NCI-H82 treated with DMSO at 0.1 percent for 48 hours (cell line): ENCODE results near the gene MICAL1.

Source experiments
- DNase-seq: peaks from one replicate; lab custom pipeline; 2025; ENCODE audit not compliant: unreplicated experiment; lab: John Stamatoyannopoulos, UW

MICAL1 gene, protein sequence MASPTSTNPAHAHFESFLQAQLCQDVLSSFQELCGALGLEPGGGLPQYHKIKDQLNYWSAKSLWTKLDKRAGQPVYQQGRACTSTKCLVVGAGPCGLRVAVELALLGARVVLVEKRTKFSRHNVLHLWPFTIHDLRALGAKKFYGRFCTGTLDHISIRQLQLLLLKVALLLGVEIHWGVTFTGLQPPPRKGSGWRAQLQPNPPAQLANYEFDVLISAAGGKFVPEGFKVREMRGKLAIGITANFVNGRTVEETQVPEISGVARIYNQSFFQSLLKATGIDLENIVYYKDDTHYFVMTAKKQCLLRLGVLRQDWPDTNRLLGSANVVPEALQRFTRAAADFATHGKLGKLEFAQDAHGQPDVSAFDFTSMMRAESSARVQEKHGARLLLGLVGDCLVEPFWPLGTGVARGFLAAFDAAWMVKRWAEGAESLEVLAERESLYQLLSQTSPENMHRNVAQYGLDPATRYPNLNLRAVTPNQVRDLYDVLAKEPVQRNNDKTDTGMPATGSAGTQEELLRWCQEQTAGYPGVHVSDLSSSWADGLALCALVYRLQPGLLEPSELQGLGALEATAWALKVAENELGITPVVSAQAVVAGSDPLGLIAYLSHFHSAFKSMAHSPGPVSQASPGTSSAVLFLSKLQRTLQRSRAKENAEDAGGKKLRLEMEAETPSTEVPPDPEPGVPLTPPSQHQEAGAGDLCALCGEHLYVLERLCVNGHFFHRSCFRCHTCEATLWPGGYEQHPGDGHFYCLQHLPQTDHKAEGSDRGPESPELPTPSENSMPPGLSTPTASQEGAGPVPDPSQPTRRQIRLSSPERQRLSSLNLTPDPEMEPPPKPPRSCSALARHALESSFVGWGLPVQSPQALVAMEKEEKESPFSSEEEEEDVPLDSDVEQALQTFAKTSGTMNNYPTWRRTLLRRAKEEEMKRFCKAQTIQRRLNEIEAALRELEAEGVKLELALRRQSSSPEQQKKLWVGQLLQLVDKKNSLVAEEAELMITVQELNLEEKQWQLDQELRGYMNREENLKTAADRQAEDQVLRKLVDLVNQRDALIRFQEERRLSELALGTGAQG

DNA sequence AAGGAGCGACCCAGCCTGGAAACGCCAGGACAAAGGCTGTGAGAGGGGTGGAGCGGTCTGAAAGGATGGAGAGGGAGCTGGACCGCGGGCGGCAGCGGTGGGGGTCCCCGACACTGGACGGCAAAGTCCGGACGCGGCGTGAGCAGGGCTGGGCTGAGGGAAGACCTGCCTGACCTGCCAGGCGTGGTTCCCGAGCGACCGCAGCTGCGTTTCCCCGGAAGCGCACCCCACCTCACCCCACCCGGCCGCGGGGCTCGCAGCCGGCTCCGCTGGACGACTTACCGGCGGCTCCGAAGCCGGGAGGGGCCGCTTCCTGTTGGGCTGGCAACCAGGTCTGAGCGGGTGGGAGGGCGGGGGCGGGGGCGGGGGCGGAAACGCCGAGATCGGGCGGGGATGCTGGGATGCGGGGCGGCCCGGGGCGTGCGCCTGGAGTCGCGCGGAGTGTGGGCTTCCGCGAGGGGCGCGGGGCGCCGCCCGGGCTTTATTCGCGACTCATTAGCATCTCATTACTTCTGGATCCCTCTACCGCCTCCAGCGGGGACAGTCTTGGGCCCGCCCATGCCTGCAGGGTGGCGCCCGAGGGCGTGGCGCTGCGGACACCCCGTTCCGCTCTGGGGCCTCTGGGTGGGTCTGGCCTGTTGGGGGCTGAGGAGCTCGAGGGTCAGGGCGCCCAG is at the start of gene MICAL1:
Gene MICAL1 (minus strand): TSS at position 336 of the 674 bp plus-strand sequence. CDS start 1,576 bp downstream, outside the sequence.
- DNase-seq: peak; percentile 51

DNA sequence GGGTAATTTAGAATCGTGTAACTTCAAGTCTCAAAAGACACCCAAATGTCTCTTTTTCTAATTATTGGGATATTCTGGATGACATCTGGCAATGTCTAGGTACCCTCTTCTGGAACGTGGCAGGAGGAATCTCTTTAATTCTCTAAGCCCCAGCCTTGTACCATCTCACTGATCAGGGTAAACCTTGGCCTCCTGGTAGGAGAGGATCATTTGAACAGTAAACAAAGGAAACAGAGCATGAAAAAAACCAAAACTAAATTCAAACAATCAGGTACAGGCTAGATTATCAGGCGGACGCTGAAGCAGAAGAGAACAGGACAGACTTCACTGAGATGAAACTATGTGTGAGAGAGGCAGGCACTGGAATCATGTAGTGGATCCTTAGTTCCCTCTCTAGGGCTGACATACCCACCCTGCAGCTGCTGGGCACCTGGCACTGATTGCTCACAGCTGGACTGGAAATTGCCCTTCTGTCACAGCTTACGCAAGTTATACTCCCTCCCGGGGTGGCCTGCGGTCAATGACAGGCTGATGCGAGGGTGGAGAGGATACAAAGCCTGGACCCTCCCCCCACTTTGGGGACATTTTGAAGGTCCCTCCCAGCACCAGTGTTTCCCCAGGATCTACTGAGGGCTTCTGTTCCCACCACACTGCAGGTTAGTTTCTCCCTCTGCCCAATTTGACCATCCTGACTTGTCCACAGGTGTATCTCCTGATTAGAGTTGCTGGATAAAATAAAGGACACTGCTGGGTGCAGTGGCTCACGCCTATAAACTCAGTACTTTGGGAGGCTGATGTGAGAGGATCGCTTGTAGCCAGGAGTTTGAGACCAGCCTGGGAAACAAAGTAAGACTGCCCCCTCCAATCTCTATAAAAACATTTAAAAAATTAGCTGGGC is 48.0 kb upstream of the MICAL1 start:
- DNase-seq: no peak

DNA sequence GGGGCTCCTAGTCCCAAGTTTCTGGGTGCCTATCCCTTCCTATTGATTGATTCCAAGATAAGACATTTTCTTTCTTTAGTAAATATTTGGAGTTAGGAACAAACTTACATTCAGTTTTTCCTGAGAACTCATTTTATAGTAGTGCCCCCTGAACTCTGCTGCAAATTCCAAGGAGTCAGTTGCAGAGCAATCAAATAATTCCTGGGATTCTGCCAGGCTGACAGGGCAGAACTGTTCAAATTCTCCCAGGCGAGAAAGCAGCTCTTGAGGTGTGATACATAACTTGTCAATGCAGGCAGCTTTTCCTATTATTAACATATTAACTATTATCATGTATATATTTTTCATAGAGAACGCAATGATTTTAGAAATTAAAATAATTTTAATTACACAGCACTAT is 43.4 kb upstream of the MICAL1 start:
- DNase-seq: no peak

DNA sequence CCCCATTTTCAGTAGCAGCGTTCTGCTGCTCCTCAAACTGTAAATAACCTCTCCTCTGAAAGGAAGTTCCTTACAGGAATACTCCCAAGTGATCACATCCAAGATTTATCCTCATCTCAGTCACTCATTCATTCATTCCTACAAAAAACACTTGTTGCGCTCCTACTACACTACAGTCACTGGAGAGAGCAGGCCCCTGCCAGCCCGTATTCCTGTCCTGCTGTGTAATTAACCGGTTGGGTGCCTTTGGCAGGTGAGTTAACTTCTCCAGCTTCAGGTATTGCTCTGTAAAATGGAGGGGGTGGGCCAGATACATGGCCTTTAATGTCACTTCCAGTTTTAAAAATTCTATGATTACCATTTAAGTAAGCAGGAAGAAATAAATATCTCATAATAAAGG is 42.5 kb upstream of the MICAL1 start:
- no peak for DNase-seq

DNA sequence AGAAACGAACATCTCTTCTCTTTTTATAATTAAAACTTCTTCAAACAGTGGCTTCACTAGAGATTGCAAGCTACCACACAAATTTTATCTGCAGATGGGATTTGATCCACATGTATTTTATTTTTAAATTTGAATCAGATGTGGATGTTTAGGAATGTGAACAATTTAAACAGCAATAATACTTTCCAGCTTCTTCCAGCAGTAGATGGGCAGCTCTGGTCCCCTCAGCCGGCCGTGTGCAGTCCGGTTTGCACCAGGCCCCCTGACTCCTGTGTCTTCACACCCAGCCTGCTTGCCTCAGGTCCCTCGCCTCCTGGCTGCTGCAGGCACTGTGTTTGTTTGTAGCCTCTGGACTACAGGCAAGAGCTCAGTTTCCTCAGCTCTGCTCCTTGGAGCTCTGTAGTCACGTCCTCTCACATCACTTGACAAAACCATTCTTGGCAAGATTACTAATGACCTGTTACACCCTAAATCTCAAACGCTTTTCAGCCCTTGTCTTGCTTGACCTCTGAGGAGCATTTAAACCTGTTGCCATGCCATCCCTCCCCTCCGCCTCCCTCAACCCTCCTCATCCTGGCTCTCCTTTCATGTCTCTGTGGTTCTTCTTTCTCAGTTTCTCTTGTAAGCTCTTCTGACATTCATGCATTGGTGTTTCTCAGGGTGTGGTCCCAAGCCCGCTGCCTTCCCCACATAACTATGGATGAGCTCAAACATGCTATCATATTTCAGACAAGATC is 40.6 kb upstream of the MICAL1 start:
- DNase-seq: no peak

DNA sequence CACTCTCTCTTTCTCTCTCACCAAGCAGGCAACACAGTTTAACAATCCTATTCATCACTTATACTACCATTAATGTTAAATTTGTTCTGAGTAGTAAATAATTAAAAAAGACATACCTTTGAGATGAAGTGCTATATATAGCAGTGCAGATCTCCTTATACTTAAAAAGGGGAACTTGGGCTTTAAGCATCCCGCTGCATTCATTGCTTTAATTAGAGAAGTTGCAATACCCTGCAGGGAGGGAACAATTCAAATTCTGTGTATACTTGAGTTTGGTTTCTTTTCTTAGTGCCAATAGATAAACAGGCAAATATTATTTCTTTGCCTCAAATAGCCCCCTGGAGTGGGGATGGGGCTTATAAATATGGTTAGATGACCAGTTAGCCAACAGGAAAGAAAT is 38.3 kb upstream of the MICAL1 start:
- DNase-seq: no peak

DNA sequence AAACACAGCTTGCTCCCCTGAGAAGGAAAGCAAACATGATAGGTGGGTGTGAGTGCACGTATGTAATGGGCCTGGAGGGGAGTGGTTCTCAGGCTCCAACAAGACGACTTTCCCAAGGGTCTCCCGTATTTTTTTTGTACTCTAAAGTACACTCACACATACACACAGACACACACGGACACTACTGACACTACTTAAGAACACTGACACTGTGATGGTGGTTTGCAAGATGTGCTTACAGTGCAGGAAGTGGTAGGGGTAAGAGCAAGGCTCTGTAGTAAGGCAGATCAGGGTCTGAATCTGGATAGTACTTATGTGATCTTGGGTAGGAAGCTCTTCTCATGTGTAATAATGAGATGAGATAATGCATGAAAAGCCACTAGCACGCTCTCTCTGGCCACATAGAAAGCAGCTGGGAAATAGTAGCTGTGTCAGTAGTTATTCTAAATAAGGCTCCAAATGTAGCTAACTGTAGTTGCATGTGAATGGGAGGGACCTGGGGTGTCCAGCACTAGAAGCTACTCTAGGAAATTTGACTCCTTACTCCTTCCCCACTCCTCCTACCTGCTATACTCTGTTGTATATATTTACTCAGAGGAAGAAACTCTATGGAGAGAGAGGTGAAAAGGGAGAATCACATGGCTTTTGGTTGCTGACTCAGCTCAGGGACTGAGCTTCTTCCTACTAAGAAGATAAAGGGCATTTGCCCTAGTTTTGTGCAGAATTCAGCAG is 35.8 kb upstream of the MICAL1 start:
- peak; percentile 10 for DNase-seq

DNA sequence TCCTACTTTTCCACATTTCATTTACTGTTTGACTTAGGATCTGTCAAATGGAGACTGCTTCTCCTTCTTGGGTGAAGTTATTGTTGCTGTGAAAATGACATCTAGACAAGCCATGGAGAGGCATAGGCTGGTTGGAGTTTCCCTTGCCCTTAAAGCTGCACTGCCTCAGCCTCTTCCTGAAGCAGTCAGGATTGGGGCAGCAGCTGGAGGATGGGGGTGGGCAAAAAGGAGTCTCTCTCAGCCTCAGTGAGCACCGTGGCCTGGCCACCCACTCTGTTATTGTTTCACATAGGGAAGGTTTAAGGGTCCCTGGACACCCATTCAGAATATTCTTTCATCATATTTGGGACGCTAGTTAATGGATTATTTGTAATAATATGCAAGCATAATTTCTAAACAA is 35.1 kb upstream of the MICAL1 start:
- DNase-seq: no peak

DNA sequence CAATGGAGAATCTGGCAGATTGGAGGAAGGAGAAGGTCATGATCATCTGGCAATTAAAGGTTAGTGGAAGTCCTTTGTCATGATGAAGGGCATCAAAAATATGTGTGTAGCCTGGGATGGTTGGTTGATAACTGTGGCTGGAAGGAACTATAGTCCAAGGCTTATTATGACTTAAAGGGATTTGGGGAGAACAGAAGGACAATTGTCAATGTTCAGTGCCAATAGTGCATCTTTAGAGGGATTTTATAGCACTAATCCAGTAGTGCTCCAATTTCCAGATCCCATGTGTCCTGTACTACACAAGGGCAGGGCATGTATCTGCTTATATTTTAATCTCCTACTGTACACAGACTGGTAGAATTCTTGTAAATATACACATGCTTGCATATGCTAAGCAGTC is 32.4 kb upstream of the MICAL1 start:
- DNase-seq: peak; percentile 87

DNA sequence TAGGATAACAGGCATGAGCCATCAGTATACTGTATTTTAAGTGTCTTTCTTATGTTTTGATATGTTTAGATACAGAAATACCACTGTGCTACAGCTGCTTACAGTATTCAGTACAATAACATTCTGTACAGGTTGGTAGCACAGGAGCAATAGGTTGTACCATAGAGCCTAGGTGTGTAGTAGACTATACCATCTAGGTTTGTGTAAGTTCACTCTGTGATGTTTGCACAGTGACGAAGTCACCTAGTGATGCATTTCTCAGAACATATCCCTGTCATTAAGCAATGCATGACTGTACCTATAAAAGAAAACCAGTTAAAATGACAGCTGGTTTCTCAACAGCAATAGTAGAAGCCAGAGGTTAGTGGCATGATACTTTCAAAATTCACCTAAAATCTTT is 30.5 kb upstream of the MICAL1 start:
- no peak for DNase-seq

DNA sequence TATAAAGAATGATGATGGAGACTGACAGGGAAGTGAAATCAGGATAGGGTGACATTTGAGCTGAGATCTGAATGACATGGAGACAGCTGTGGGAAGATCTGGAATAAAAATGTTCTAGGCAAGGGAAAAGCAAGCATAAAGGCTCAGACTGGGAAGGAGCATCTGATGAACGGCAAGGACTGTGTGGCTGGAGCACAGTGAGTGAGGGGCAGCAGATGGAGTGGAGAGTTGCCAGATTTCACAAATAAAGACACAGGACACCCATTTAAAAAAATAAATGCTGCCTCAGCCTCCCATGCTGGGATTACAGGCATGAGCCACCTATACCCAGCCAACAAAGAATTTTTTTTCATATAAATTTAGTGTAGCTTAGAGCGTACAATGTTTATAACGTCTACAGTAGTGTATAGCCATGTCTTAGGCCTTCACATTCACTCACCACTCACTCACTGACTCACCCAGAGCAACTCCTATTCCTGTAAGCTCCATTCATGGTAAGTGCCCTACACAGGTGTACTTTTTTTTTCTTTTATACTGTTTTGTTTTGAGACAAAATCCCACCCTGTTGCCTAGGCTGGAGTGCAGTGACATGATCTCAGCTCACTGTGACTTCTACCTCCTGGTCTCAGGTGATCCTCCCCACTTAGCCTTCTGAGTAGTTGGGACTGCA is 29.8 kb upstream of the MICAL1 start:
- no peak for DNase-seq

DNA sequence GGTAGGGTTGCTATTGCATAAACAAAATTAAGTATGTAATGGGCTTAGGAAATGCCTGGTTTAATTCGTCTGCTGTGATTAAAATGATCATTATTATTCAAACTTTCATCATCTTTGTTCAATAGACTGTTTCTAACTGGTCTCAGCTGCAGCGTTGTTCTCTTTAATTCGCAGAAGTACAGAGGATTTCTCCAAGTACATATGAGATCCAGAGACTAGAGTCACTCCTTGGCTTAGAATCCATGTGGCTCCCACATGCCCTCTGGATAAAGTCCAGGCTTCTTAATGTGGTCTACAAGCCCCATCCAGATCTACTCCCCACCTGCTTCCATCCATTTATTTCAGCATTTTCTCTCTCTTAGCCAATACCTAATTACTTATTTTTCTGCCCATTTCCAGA is 28.6 kb upstream of the MICAL1 start:
- DNase-seq: no peak

DNA sequence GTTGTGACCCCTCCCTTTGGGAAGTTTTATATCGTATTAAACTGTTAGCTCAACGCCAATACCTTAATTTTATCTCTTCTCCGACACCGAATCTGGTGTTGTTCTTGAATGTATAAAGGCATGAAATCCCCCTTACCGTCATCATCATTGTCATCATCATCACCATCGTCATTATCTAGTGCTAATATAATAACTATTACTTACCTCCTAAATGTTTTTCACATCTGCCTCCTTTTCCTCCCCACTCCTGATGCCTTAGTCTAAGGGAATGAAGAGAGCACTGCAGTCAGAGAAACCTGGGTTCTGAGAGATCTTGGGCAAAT is 28.1 kb upstream of the MICAL1 start:
- DNase-seq: no peak

DNA sequence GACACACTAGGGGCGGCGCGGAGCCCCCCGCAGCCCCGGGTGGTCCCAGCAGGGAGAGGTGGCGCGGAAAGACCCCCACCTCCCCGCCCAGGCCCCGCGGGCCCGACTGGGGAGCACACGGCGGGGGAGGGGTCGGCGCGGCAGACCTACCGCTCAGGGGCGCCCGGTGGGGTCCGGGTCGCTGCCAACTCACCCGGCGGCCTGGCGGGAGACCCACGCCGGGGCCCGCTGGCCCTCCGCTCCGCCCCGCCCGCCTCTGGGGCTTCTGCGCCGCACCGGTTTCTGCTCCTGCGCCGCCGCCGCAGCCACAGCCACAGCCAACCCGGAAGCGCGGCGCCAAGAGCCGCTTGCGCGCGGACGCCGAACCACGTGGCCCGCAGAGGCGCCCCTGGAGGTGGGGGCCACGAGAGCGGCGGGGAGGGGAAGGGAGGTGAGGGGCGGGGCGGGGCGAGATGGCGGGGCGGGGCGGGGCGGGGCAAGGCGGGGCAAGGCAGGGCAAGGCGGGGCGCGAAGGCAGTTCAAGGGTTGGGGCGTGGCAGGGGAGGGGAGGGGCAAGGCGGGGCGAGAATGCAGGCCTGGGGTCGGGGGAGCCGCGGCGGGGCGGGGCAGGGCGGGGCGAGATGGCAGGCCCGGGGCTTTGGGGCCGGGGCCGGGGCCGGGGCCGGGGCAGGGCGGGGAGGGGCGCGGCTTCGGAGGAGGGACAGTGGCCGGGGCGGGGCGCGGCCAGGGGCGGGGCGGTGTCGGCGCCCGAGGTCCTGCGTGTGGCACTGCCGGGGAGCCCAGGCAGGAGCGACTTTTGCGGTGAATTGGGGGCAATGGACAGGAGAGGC is 27.5 kb upstream of the MICAL1 start, which contains the start of gene ZBTB24:
Gene ZBTB24 (minus strand): TSS at position 315 of the 830 bp plus-strand sequence. CDS start 1,193 bp downstream, outside the sequence.
- peak; percentile 82 for DNase-seq

DNA sequence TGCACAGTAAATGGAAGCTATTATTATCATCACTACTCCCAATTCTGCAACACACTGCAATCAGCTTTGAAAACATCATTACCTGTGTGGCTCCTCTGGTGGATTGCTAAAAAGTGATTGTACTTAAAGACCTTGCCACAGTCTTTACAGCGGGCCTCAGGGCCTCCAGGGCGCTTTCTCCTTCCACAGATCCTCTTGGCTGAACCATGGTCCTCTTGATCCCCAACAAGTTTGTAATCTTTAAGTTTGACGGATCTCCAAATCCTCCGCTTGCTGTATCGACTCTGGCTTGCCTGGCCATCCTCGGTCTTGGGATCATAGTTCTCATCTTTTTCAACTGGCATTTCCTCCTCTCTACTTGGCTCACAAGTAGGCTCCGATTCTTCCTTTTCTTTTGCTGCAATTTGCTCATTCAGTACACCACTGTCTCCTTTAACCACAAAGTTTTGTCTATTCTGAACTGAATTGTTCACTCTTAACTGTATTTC is 25.5 kb upstream of the MICAL1 start:
- no peak for DNase-seq

DNA sequence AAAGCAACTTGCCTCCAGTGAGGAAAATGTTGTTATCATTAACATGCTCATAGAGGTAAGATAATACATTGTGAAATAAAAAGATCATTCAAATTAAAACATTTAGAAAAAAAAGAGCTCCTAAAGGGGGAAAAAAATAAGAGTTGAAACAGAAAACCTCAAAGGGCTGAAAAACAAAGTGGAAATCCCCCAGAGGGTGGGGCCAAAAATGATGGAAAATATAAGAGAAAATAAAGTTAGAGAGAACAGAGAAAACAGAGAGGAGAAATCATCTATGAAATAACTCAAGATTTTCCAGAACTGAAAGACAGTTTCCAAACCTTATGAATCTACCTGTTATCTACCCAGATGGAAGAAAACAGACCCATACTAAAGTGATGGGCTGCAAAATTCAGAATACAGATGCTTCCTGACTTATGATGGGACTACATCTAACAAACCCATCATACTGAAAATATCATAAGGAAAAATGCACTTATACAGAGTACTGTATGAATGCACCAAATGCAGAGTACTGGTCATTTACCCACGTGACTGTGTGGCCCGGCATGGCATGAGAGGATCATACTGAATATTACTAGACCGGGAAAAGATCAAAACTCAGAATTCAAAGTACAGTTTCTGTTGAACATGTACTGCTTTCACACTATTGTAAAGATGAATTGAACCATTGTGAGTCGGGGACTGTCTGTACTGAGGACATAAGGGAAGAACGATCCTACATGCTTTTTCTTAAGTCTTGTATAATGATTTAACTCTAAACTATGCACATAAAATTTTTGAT is 23.5 kb upstream of the MICAL1 start:
- DNase-seq: no peak
